HG03342 (cell line): Measurements from ENCODE around the gene NIPBL.
"Not testable (repeated sequence)": the region's sequence is repeated elsewhere in the genome, so short reads cannot be mapped to it uniquely, and the experiment has no call there.

ENCODE experiments used
- ATAC-seq: cut with Tn5 transposase; IDR thresholded peaks from one replicate; pipeline ENCODE4 v1.9.1; 2021; ENCODE audit warnings: mild to moderate bottlenecking, moderate library complexity; ENCODE audit not compliant: unreplicated experiment

The NIPBL gene

GRCh38 chr5:37082977-37083376 lies 206.4 kb downstream of the NIPBL start:
- not testable (repeated sequence) for ATAC-seq

- not testable (repeated sequence) for ATAC-seq
These were observed 209.5 kb downstream of the NIPBL start for GRCh38 chr5:37086026-37086425.

DNA sequence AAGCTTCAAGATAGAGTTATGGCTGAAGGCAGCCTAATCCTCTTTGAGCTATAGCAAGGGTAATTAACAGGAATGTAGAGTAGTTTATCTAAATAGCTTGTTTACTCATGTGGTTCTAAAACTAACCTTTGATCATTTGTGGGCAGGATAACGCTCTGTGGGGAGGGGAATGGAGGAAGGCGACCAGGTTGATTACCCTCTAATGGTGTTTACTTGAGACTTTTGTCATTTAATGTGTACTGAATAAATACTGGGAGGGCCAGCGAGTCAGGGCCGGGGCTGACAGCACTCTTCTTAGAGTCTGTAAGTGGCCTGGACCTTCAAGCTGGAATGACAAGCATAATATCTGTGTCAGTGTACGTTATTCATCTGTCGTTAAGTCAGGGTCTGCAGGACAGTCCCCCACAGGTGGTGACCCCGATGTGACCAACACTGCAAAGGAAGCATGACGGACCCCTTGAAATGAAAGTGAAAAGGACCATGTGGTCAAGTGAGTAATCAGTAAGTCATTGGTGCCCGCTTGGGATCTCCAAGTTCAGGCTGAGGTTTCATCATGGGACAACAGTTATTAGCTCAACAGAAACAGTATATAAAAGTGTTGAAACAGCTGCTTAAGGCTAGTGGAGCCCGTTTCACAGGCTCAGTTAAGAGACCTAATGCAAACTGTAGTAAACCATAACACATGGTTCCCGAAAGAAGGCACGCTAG lies 210.1 kb downstream of the NIPBL start:
- no peak for ATAC-seq

DNA sequence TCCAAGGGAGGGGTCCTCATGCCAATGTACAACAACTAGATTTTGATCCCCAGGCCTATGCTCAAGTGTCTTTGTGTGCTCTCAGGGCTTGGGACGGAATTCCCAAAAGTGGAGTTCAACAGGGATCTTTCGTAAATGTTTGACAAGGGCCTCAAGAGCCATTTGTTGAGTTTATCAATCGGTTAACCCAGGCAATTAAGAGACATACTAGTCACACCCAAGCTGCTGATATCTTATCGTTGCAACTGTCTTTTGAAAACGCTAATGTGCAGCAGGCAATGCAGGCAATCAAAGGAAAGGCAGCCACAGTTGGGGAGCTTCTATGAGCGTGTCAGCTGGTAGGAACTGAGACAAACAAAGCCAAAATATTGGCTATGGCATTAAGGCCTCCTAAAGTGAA lies 211.4 kb downstream of the NIPBL start:
- no peak for ATAC-seq

- no peak for ATAC-seq
These were observed 213.7 kb downstream of the NIPBL start for GRCh38 chr5:37090123-37090726.

DNA sequence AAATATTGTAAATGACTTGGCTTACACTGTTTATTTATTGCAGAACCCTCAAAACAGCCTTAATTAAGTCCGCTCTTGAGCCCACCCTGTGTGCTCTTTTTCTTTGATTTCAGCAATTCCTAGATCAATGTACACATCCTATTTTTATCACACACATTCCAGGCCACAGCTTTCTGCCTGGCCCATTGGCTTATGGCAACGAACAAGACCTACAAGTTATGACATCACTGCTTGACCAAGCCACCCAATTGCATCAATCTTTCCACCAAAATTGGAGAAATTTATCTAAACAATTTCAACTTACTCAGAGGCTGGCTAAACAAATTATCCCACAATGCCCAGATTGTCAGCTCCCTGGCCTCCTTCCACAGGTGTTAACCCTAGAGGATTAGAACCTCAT lies 214.2 kb downstream of the NIPBL start:
- ATAC-seq = no peak

GRCh38 chr5:37093795-37094194 lies 217.2 kb downstream of the NIPBL start:
- not testable (repeated sequence) for ATAC-seq

- ATAC-seq = not testable (repeated sequence)
These were observed 222.7 kb downstream of the NIPBL start for GRCh38 chr5:37099267-37099666.

DNA sequence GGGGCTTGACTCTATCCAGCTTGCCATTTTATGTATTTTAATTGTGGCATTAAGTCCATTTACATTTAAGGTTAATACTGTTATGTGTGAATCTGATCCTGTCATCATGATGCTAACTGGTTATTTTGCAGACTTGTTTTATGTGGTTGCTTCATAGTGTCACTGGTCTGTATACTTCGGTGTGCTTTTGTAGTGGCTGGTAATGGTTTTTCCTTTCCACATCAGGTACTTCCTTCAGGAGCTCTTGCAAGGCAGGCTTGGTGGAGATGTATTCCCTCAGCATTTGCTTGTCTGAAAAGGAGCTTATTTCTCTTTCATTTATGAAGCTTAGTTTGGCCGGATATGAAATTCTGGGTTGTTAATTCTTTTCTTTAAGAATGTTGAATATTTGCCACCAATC lies 226.7 kb downstream of the NIPBL start:
- ATAC-seq = no peak

GRCh38 chr5:37109338-37109737 lies 232.8 kb downstream of the NIPBL start:
- no peak for ATAC-seq

GRCh38 chr5:37110135-37110534 lies 233.6 kb downstream of the NIPBL start:
- ATAC-seq = no peak

GRCh38 chr5:37111426-37112382 lies 235.1 kb downstream of the NIPBL start:
- peak; percentile 84 for ATAC-seq

DNA sequence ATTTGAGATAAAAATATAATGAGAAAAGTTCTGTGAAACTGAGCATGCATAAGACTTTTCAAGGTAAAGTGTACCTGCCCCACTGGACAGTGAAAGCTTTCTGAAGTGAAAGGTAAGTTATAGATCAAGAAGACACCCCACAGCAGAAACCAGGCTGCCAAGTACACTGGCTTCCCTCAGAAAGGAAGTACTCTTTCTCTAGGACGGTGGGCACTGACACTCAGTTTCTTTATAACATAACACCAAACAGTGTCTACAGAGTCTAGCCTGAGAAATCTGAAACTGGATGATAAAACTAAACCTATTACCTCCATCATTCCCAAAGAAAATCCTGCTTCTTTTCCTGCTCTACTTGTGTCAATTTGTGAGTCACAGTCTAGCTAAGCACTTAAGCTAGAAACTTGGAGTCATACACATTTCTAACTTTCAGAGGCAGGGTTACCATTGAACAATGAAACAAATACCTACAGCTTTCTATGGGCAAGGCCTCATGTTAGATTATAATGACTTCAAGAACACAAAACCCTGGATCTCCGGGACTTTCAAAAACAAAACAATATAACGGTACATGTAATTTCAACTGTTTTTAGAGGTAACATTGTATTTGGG lies 235.9 kb downstream of the NIPBL start:
- ATAC-seq = no peak
